Neuronal stem cell (in vitro differentiated cells): ENCODE measurements around the gene DOCK4.

Source experiments
- DNase-seq: peaks from one replicate; pipeline ENCODE4 v3.0.0-alpha.2; 2013; ENCODE audit warnings: low spot score
- H2AFZ ChIP-seq: one replicate; pipeline ENCODE4 v1.6.1; 2013; ENCODE audit warnings: mild to moderate bottlenecking, low read length, inconsistent platforms
- H2AK5ac ChIP-seq: 2 replicates; pipeline ENCODE4 v1.6.1; 2013; ENCODE audit warnings: low read depth, mild to moderate bottlenecking, inconsistent platforms, low read length, moderate library complexity, mixed read lengths
- H2BK120ac ChIP-seq: 2 replicates; pipeline ENCODE4 v1.6.1; 2013; ENCODE audit warnings: low read depth, mild to moderate bottlenecking, inconsistent platforms, low read length, moderate library complexity, mixed read lengths
- H2BK12ac ChIP-seq: one replicate; pipeline ENCODE4 v1.6.1; 2013; ENCODE audit warnings: low read length, inconsistent platforms
- H2BK15ac ChIP-seq: 2 replicates; pipeline ENCODE4 v1.6.1; 2013; ENCODE audit warnings: mild to moderate bottlenecking, low read length, inconsistent platforms, mixed read lengths
- H2BK5ac ChIP-seq: one replicate; pipeline ENCODE4 v1.6.1; 2013; ENCODE audit warnings: inconsistent platforms, mild to moderate bottlenecking, low read length, moderate library complexity
- H3K14ac ChIP-seq: one replicate; pipeline ENCODE4 v1.6.1; 2013; ENCODE audit warnings: low read length, inconsistent platforms
- H3K18ac ChIP-seq: 2 replicates; pipeline ENCODE4 v1.6.1; 2013; ENCODE audit warnings: low read length, inconsistent platforms
- H3K23ac ChIP-seq: 2 replicates; pipeline ENCODE4 v1.6.1; 2013; ENCODE audit warnings: low read depth, mild to moderate bottlenecking, mixed read lengths, low read length, inconsistent platforms; ENCODE audit not compliant: poor library complexity
- H3K27ac ChIP-seq: replicated peaks from 3 replicates; pipeline ENCODE4 v1.5.1; 2013; ENCODE audit warnings: low read length, inconsistent platforms
- H3K27me3 ChIP-seq, 3 experiments: 2 replicates each; pipeline ENCODE4 v1.6.1; 2013; ENCODE audit warnings: low read length in 3 of 3, mild to moderate bottlenecking in 2 of 3, inconsistent platforms in 1 of 3, low read depth in 1 of 3, mixed read lengths in 1 of 3, moderate library complexity in 1 of 3; ENCODE audit not compliant: control insufficient read depth in 3 of 3, insufficient read depth in 3 of 3
- H3K36me3 ChIP-seq, 2 donors: replicated peaks in 1 of 2; 2 replicates each; pipeline ENCODE4 v1.6.1; 2013; ENCODE audit warnings: low read length in 2 of 2; ENCODE audit not compliant: control insufficient read depth in 2 of 2, insufficient read depth in 2 of 2
- H3K4ac ChIP-seq: 2 replicates; pipeline ENCODE4 v1.6.1; 2013; ENCODE audit warnings: inconsistent platforms, mild to moderate bottlenecking, low read length, moderate library complexity
- H3K4me1 ChIP-seq, 2 donors: 1 replicate in 1 of 2; 2 replicates in 1 of 2; pipeline ENCODE4 v1.6.1; 2013; ENCODE audit warnings: low read length in 2 of 2, low read depth in 1 of 2; ENCODE audit not compliant: control insufficient read depth in 2 of 2, insufficient read depth in 1 of 2
- H3K4me2 ChIP-seq: one replicate; pipeline ENCODE4 v1.6.1; 2013; ENCODE audit warnings: mild to moderate bottlenecking, low read length, inconsistent platforms; ENCODE audit not compliant: insufficient read depth, poor library complexity, severe bottlenecking
- H3K4me3 ChIP-seq, 2 donors: 2 replicates each; pipeline ENCODE4 v1.5.1; 2013; ENCODE audit warnings: low read length in 2 of 2, mild to moderate bottlenecking in 2 of 2, inconsistent platforms in 1 of 2, moderate library complexity in 1 of 2
- H3K79me1 ChIP-seq: one replicate; pipeline ENCODE4 v1.6.1; 2013; ENCODE audit warnings: low read depth, mild to moderate bottlenecking, inconsistent platforms, low read length, moderate library complexity
- H3K9ac ChIP-seq: one replicate; pipeline ENCODE4 v1.6.1; 2013; ENCODE audit warnings: mild to moderate bottlenecking, low read depth, low read length, inconsistent platforms; ENCODE audit not compliant: poor library complexity
- H3K9me3 ChIP-seq, 2 donors: replicated peaks in 1 of 2; 2 replicates each; pipeline versions ENCODE3 to v1.6.1; 2013; ENCODE audit warnings: low read length in 2 of 2, mild to moderate bottlenecking in 2 of 2, inconsistent platforms in 1 of 2, low read depth in 1 of 2, mixed read lengths in 1 of 2, moderate library complexity in 1 of 2; ENCODE audit not compliant: control insufficient read depth in 2 of 2, insufficient read depth in 1 of 2
- H4K8ac ChIP-seq: one replicate; pipeline ENCODE4 v1.6.1; 2013; ENCODE audit warnings: low read depth, mild to moderate bottlenecking, inconsistent platforms, low read length, moderate library complexity
- H4K91ac ChIP-seq: one replicate; pipeline ENCODE4 v1.6.1; 2013; ENCODE audit warnings: low read length, low read depth, mild to moderate bottlenecking, inconsistent platforms; ENCODE audit not compliant: poor library complexity
- WGBS, 2 donors: extraction: QIAGEN DNeasy Blood & Tissue Kit; methylation state at CpG; one replicate each; pipeline ENCODE4 v1.1.7; 2013; ENCODE audit warnings: missing lambda C conversion rate in 2 of 2, mixed read lengths in 1 of 2; ENCODE audit not compliant: insufficient read length in 2 of 2, insufficient replicate concordance in 1 of 2; ENCODE audit errors: extremely low coverage in 2 of 2; 5-methylcytosine and 5-hydroxymethylcytosine counted together

DOCK4 gene

GRCh38 chr7:112006071-112006470 lies 200.1 kb downstream of the DOCK4 start:
- Histone ChIP-seq H3K4me1 (no peaks in the 10 kb centered on the region), H3K4me2 (no peak overlapping the region), H3K9ac (no peak overlapping the region), H2BK5ac (no peak overlapping the region), H3K27me3 (no peaks in the 10 kb centered on the region), H3K79me1 (no peaks in the 10 kb centered on the region), H2BK120ac (no peak overlapping the region), H2BK15ac (no peak overlapping the region), H4K8ac (no peak overlapping the region), H3K9me3 (no peaks in the 10 kb centered on the region), H3K14ac (no peak overlapping the region), H3K23ac (no peak overlapping the region), H2AFZ (no peak overlapping the region), H2AK5ac (no peak overlapping the region), H3K4ac (no peak overlapping the region), H3K4me3 (no peak overlapping the region), H3K36me3 (no peaks in the 10 kb centered on the region), H3K18ac (no peak overlapping the region), H3K27ac (no peak overlapping the region), H4K91ac (no peak overlapping the region), H2BK12ac (no peak overlapping the region)
- no CpG with 5 or more reads among the region's 2 CpGs for WGBS, 2 donors
- no peak for DNase-seq

DNA sequence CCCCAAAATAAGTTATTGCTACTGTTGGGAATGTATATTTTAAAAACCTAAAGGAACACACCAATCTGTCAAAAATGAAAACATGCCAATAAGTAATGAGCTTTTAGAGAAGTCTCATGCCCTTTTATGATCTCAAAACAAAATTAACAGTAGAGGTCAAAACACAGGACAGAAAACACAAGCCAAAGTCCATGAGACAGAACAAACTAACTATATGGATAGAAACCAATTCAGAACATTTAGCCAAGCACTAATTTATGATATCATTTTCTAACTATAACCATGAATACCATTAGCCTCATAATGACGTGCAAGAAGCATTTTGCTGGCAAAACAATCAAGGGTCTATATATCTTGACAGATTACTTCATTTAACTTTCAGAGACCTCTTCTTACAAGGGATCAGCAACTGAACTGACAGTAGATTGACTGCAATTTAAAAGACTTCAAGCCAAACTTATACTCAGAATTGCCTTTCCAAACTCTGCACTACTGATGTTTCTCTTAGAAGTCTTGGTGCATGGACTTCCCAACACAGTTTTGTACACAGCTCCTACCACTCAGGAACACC lies 200.9 kb downstream of the DOCK4 start:
- Histone ChIP-seq H2AFZ (no peak overlapping the region), H2BK120ac (no peak overlapping the region), H3K27ac (no peak overlapping the region), H3K9ac (no peak overlapping the region), H3K27me3 (no peaks in the 10 kb centered on the region), H4K91ac (no peak overlapping the region), H3K36me3 (no peaks in the 10 kb centered on the region), H3K14ac (no peak overlapping the region), H3K18ac (no peak overlapping the region), H2AK5ac (no peak overlapping the region), H3K79me1 (no peaks in the 10 kb centered on the region), H3K4me2 (no peak overlapping the region), H3K23ac (no peak overlapping the region), H2BK5ac (no peak overlapping the region), H2BK15ac (no peak overlapping the region), H3K9me3 (no peaks in the 10 kb centered on the region), H3K4me1 (no peaks in the 10 kb centered on the region), H3K4me3 (no peak overlapping the region), H2BK12ac (no peak overlapping the region), H4K8ac (no peak overlapping the region), H3K4ac (no peak overlapping the region)
- no peak for DNase-seq
- WGBS, 2 donors: no CpG with 5 or more reads among the region's 1 CpG

DNA sequence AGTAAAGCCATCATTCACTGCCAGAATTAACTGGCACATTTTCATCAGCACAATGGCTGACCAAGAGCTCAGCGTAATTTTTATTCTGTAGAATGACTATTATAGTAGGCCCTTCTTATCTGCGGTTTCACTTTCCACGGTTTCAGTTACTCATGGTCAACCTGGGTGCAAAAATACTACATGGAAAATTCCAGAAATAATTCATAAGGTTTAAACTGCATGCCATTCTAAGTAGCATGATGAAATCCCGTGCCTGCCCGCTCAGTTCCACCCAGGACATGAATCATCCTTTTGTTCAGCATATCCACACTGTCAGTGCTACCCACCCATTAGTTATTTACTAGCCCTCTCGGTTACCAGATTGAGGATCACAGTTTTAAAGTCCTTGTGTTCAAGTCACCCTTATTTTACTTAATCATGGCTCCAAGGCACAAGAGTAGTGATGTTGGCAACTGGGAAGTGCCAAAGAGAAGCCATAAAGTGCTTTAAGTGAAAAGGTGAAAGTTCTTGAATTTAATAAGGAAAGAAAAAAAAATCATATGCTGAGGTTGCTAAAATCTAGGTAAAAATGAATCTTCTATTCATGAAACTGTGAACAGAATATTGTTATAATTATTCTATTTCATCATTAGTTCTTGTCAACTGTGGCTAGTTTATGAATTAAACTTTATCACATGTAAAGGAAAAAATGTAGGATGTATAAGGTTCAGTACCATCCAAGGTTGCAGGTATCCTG lies 204.9 kb downstream of the DOCK4 start:
- no peak overlapping the region for H3K4ac ChIP-seq
- no peaks in the 10 kb centered on the region for H3K27me3 ChIP-seq
- no peak overlapping the region for H3K18ac ChIP-seq
- H2AK5ac ChIP-seq: no peak overlapping the region
- H3K9me3 ChIP-seq: no peaks in the 10 kb centered on the region
- H3K4me2 ChIP-seq: no peak overlapping the region
- no peaks in the 10 kb centered on the region for H3K4me1 ChIP-seq
- H2BK5ac ChIP-seq: no peak overlapping the region
- H4K91ac ChIP-seq: no peak overlapping the region
- H2AFZ ChIP-seq: no peak overlapping the region
- H3K4me3 ChIP-seq: no peak overlapping the region
- H3K14ac ChIP-seq: no peak overlapping the region
- H2BK120ac ChIP-seq: no peak overlapping the region
- no peak overlapping the region for H3K27ac ChIP-seq
- no peaks in the 10 kb centered on the region for H3K36me3 ChIP-seq
- H3K79me1 ChIP-seq: no peaks in the 10 kb centered on the region
- no peak overlapping the region for H3K23ac ChIP-seq
- H2BK12ac ChIP-seq: no peak overlapping the region
- no peak overlapping the region for H2BK15ac ChIP-seq
- H3K9ac ChIP-seq: no peak overlapping the region
- no peak overlapping the region for H4K8ac ChIP-seq
- no CpG with 5 or more reads among the region's 6 CpGs for WGBS, 2 donors
- DNase-seq: no peak

GRCh38 chr7:111998326-111998725 lies 207.9 kb downstream of the DOCK4 start:
- H3K9ac ChIP-seq: no peak overlapping the region
- no peak overlapping the region for H3K14ac ChIP-seq
- H3K9me3 ChIP-seq: no peaks in the 10 kb centered on the region
- no peak overlapping the region for H2AFZ ChIP-seq
- H3K27me3 ChIP-seq: no peaks in the 10 kb centered on the region
- H3K4me3 ChIP-seq: no peak overlapping the region
- H3K4ac ChIP-seq: no peak overlapping the region
- H2BK15ac ChIP-seq: no peak overlapping the region
- H3K23ac ChIP-seq: no peak overlapping the region
- H3K27ac ChIP-seq: no peak overlapping the region
- no peak overlapping the region for H3K18ac ChIP-seq
- no peak for DNase-seq
- no peak overlapping the region for H3K4me2 ChIP-seq
- H2BK5ac ChIP-seq: no peak overlapping the region
- no peak overlapping the region for H4K8ac ChIP-seq
- H3K79me1 ChIP-seq: no peaks in the 10 kb centered on the region
- WGBS, 2 donors: no CpG with 5 or more reads among the region's 3 CpGs
- no peak overlapping the region for H4K91ac ChIP-seq
- no peak overlapping the region for H2AK5ac ChIP-seq
- H2BK12ac ChIP-seq: no peak overlapping the region
- peaks cover 0 to 12% of the 10 kb centered on the region in 2 donors for H3K36me3 ChIP-seq
- no peaks in the 10 kb centered on the region for H3K4me1 ChIP-seq
- no peak overlapping the region for H2BK120ac ChIP-seq
